ENCODE measurements around the gene SLC22A17.
"Not testable (repeated sequence)": the region's sequence is repeated elsewhere in the genome, so short reads cannot be mapped to it uniquely, and the experiment has no call there.

Gene SLC22A17

GRCh38 chr14:23327947-23328744 lies 24.5 kb downstream of the SLC22A17 start:
- DNase-seq, result peak; percentile 86

- no peak for DNase-seq
Observed at GRCh38 chr14:23326491-23327332, 26.0 kb downstream of the SLC22A17 start.

GRCh38 chr14:23325746-23326145 lies 26.9 kb downstream of the SLC22A17 start:
- not testable (repeated sequence) for DNase-seq

GRCh38 chr14:23324993-23325392 lies 27.7 kb downstream of the SLC22A17 start:
- no peak for DNase-seq

DNA sequence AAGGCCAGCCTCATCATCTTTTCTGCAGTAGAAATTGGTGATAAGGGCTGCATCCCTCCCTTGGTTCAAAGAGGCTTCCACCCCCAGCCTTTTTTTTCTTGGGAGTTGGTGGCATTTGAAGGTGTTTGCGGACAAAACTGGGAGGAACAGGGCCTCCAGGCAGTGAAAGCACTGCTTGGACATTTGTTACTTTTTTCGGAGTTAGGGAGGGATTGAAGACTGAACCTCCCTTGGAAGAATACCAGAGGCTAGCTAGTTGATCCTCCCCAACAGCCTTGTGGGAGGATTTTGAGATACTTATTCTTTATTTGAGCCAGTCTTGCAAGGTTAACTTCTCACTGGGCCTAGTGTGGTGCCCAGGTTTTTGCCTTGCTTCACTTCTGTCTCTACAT lies 28.2 kb downstream of the SLC22A17 start:
- no peak for DNase-seq

DNA sequence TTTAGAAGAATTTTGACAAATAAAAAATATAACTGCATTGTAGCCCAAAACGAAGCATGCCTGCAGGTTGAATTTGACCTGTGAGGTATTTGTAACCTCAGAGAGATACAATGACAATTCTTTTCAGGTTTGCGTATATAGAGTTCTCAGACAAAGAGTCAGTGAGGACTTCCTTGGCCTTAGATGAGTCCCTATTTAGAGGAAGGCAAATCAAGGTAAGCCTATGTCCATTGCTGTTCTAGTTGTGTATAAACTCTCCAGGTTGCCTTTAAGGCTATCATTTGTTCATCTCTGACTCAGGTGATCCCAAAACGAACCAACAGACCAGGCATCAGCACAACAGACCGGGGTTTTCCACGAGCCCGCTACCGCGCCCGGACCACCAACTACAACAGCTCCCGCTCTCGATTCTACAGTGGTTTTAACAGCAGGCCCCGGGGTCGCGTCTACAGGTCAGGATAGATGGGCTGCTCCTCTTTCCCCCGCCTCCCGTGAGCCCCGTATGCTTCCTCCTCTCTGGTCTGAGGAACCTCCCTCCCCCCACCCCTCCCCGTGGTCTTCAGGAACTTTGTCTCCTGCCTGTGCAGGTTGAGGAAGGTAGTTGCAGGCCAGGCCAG lies 28.7 kb downstream of the SLC22A17 start:
- DNase-seq, result no peak

DNA sequence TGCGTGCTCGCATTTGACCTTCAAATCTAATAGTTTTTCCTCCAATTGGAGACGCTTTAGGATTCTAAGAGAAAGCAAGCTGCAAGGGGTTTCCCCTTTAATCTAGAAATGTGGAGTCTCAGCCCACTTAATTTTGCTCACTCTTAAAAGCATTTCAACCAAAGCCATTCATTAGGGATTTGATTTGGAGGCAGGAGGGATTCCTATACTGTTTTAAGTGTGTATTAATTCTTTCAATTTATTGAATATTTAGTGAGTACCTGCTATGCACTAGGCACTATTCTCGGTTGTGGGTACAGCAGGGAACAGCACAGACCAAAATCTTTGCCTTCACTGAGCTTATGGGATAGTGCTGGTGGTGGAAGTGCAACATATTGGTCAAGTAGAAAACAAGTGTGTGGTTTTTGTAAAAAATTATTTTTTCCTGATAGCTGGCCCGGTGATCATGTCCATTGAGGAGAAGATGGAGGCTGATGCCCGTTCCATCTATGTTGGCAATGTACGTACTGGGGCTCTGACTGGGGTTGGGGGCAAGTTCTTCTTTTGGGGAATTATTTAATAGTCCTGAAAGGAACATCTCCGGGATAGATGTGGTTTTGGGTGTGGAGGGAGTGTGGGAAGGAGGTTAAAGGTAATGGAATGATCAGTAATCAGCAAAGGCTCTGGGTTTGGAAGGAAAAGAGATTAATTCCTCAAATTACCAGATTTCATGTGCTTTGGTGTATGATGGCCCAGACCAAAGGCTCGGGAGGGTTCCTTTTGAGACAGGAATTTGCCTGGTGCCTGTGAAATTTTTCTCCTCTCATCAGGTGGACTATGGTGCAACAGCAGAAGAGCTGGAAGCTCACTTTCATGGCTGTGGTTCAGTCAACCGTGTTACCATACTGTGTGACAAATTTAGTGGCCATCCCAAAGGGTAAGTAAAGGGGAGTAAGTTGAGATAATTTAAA lies 29.8 kb downstream of the SLC22A17 start:
- peak; percentile 27 for DNase-seq

DNA sequence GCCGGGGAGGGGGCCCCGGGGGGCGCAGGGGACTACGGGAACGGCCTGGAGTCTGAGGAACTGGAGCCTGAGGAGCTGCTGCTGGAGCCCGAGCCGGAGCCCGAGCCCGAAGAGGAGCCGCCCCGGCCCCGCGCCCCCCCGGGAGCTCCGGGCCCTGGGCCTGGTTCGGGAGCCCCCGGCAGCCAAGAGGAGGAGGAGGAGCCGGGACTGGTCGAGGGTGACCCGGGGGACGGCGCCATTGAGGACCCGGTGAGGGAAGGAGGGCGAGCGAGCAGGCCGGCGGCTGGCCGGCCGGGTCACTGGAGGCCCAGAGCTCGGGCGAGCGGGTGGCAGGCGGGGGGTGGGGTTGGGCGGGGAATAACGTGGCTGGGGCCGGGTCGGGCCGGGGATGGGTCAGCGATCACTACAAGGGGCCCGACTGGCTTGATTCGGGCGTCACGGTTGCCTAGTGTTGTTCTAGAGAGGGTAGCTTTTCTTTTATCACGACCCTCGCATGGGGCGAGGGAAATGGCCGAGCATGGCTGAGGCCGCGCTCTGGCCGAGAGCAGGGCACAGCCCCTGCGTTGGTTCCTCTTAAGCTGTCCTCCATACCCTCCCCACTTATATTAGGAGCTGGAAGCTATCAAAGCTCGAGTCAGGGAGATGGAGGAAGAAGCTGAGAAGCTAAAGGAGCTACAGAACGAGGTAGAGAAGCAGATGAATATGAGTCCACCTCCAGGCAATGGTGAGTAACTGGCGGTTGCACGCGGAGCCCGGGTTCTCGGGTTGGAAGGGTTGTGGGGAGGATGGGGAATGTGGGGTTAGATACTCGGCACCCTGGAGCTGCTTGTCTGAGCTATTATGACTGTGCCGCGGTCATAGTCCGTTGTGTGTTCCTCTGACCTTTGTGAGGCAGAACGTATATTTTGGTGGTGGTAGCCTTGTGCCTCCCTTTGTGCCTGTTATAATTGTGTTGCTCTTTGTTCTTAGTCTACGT lies 30.8 kb downstream of the SLC22A17 start:
- DNase-seq, result peak; percentile 56

DNA sequence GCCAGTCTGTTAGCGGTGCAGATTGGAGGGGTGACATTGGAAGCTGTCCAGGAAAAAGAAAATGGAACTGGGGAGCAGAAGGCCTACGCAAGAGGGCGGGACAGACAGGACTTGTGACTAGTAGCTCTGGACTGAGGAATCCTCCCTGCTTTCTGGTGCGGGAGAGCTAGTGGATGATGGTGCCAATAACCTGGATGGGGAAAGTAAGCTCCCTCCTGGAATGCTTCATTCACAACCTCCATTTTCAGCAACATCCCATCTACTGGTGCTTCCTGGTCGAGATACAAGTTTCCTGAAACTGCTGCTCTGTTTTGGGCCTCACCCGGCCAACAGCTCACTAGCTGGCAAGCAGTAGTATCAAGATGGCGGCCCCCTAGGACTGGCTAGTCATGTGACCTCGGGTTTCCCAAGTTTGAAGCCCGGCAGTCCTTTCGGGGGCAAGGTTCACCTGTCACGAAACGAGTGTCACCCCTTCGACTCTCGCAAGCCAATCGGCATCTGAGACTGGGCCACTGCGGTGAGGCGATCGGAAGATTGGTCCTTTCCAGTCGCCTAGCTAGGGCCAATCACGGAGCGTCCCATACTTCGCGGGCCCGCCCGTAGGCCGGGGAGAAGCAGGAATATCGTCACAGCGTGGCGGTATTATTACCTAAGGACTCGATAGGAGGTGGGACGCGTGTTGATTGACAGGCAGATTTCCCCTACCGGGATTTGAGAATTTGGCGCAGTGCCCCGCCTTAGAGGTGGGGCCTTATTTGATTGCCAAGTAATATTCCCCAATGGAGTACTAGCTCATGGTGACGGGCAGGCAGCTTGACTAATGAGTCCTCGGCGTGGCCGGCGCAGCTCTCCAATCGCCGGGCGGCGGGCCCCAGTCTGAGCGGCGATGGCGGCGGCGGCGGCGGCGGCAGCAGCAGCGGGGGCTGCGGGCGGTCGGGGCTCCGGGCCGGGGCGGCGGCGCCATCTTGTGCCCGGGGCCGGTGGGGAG lies 31.8 kb downstream of the SLC22A17 start, which contains the start of gene PABPN1:
TSS of gene PABPN1 (plus strand) at position 874 of the 988 bp plus-strand sequence. CDS start at position 887, 13 bp downstream.
- peak; percentile 100 for DNase-seq

DNA sequence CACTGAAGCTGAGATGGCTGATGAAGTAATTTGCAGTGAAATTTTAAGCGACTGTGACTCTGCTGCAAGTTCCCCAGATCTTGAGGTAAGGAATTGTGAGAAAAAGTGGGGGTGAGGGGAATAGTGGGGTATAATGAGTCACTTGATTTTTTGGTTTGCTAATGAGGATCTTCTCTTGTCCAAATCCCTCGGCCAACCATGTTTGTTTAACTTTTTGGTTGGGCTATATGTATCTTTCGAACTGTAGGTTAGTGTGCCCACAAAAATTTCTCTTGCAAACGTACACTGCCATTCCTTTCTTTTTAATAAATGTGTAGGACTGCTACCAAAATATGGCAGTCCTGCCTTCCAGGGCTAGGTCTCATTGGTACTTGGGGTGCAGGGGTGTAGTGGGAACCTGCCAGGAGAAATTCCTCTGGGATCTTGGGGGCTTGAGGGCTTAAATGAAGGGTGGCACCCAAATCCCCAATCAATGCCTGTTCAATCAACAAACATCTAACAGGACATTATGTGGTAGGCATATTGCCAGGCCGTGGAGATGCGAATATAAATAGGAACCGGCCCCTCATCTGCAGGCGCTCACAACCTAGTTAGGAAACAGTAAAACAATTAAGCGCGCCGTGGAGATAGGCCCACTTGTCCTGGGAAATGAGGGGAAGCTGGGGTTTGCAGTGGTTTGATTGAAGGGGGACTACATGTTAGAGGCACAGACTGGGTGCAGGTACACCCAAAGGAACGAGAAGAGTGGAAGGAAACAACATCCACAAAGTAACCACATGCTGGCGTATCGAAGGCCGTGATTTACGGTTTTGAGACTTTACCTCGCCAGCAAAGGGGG lies 32.7 kb downstream of the SLC22A17 start:
- DNase-seq, result no peak

GRCh38 chr14:23316300-23316699 lies 36.4 kb downstream of the SLC22A17 start:
- no peak for DNase-seq

GRCh38 chr14:23310546-23310945 lies 42.1 kb downstream of the SLC22A17 start:
- DNase-seq, result no peak

DNA sequence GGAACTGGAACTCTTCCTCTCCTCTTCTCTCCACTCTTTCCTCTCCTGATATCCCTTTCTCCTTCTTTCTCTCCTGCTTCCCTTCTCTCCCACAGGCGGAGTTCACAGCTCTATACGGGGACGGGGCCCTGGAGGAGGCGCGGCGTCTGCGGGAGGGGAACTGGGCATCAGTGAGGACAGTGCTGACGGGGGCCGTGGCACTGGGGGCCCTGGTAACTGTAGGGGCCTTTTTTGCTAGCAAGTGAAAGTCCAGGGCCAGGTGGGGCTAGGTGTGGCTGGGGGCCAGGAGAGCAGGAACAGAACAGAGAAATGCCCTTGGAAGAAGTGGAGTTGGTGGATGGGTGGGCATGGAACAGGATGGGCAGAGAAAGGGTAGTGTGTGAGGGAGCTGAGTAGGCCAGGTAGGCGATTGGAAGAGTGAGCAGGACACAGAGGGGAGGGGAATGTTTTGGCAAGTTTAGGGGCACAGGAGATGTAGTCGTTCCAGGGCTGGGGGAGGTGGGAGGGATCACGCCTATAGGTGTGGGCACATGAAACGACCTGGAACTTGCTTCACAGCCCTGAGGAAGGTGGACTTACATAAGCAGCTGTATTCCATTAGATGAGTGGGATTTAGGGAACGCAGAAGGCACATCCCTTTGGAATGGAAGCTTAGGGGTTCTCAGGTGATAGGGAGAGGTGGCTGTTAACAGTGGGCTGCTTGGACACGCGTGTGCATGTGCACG lies 43.8 kb downstream of the SLC22A17 start:
- DNase-seq, result no peak

GRCh38 chr14:23307687-23308644 lies 44.7 kb downstream of the SLC22A17 start:
- DNase-seq, result no peak

DNA sequence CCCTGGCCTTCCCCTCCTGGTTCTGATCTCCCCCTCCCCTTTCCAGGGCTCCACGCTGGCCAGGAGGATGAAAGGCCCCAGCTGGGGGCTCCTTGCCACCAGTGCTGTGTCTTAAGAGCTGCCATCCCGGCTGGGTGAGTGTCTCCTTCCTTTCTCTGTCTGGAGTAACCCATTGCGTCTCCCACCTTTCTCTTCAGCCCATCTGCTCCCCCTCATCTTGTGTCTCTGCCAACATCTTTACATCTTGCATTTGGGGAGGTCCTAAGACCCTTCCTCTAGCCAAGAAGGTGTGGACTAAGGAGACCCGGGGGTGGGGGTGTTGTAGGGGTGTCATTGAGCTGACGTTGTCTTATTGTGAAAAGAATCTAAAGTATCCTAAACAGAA lies 45.5 kb downstream of the SLC22A17 start:
- DNase-seq, result no peak

DNA sequence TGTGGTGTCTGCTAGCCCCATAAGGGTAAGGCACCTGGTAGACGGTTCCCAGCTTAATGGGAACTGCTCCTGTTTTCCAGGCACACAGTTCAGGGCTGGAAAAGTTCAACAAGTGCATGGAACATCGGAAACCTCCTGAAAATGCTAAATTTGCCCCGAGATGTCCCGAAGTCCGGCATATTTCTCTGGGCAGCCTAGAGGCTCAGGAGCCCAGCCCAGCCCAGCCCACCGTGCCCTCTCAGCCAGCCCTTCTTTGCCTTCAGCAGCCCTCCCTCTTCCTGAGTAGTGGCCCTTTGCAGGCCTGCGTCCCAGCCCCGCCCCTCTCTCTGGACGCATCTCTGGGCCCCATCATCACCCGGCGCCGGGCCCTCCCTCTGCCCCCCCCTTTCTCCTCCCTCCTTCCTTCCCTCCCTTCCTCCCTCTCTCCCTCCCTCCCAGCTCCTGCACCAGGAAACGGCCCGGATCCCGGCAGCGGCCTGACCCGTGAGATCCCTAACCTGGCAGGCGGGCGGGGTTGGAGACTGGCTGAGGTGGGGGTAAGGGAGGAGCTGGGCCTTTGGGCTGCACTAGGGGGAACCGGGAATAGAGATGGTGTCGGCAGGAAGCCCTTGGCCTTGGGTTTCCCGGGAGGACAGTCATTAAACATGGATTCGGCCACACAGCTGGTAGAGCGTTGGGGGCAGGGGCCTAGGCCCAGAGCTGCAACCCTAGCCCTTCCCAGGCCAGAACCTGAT lies 46.1 kb downstream of the SLC22A17 start, which contains the start of gene BCL2L2:
TSS of gene BCL2L2 (plus strand) at position 422 of the 734 bp plus-strand sequence. CDS start 935 bp downstream, outside the sequence.
- peak; percentile 83 for DNase-seq

Data from hematopoietic multipotent progenitor cell treated with erythropoietin and hydrocortisone succinate and interleukin-3 and kit ligand, for 8 days (in vitro differentiated cells).